ENCODE measurements around the gene FUNDC2. TPM values are rescaled to one million over a fixed set of nuclear protein-coding genes. Genes with fewer than 3 reads are reported as not detected.

Gene FUNDC2
- total and polyA plus RNA-seq, 2 of the 4 experiments (the other 2 are of a cell fraction) = 42.5 to 51.7 TPM

DNA sequence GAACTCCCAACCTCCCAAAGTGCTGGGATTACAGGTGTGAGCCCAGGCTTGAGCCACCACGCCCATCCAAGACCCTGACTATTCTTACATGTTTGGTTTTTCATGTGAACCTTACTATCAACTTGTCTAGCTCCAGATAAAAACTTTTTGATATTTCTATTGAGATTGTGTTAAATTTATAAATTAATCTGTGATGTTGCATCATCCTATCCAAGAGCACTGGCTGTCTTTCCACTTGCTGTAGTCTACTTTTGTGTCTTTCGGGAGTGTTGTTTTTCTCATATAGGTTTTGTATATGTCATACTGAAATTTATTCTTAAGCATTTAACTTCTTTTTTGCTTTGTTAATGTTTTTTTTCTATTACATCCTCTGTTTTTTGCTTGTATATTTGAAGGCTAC, 79.3 kb downstream of the FUNDC2 start:
- no peak overlapping the region for H2AK9ac ChIP-seq (replicated peaks; ENCODE audit: low read depth, low read length, poor library complexity)
- no peaks in the 10 kb centered on the region for H3K9me1 ChIP-seq (ENCODE audit: insufficient read depth, low read length)
- CTCF ChIA-PET = no interaction called here
- H3K9me3 ChIP-seq (ENCODE audit: control insufficient read depth, insufficient read depth, low read length) = no peaks in the 10 kb centered on the region
- dilution Hi-C loops (cut with HindIII; ENCODE audit: low sequenced_read_pairs, unreplicated experiment) (no loop called here), in situ Hi-C loops (cut with MboI; ENCODE audit: low sequenced_read_pairs) (no loop called here), intact Hi-C loops (cut with micrococcal nuclease) (no loop called here)
- H2BK120ac ChIP-seq (ENCODE audit: low read depth, low read length) = no peak overlapping the region
- no peak overlapping the region for H2BK5ac ChIP-seq (ENCODE audit: low read depth, low read length, poor library complexity, severe bottlenecking)
- no peaks in the 10 kb centered on the region for H3K79me1 ChIP-seq (ENCODE audit: low read depth in 1 of 2, low read length in 2 of 2)
- no peak overlapping the region for H3K9ac ChIP-seq (ENCODE audit: low read depth, low read length)
- ATAC-seq (ENCODE audit: low read depth) (no peak), DNase-seq (no peak)
- H3K4ac ChIP-seq (ENCODE audit: low read depth, low read length) = no peak overlapping the region
- H3K14ac ChIP-seq (replicated peaks; ENCODE audit: low read depth, low read length) = no peak overlapping the region
- WGBS, 2 experiments (ENCODE audit: extremely low coverage in 2 of 2, insufficient read length in 1 of 2) = no CpG with 5 or more reads among the region's 2 CpGs
- no peak overlapping the region for H4K91ac ChIP-seq (ENCODE audit: insufficient read depth, low read depth, low read length)
- H2AK5ac ChIP-seq (ENCODE audit: low read depth, low read length) = no peak overlapping the region
- H3K27ac ChIP-seq (ENCODE audit: insufficient read depth, low read length) = no peak overlapping the region
- no peaks in the 10 kb centered on the region for H3K4me1 ChIP-seq (ENCODE audit: control insufficient read depth, insufficient read depth, low read length)
- H4K20me1 ChIP-seq (ENCODE audit: insufficient read depth, low read length) = no peaks in the 10 kb centered on the region
- no peak overlapping the region for H2BK15ac ChIP-seq (ENCODE audit: low read depth, low read length)
- 0 out of 2 replicates have a peak, but pooled peaks cover 1% of the 10 kb centered on the region for H3K36me3 ChIP-seq (ENCODE audit: control insufficient read depth, insufficient read depth, low read length)
- H3K23ac ChIP-seq (ENCODE audit: low read depth, low read length) = no peak overlapping the region
- no peak overlapping the region for H3K4me3 ChIP-seq (ENCODE audit: insufficient read depth, low read depth, low read length)
- H3K27me3 ChIP-seq (ENCODE audit: control insufficient read depth, insufficient read depth, low read length) = no peaks in the 10 kb centered on the region
- H3K56ac ChIP-seq (ENCODE audit: extremely low read depth, insufficient read depth, low read length) = no peak overlapping the region
- H2BK20ac ChIP-seq (ENCODE audit: low read depth, low read length) = no peak overlapping the region
- no peak overlapping the region for H3K18ac ChIP-seq (ENCODE audit: low read depth, low read length)
- H4K5ac ChIP-seq (ENCODE audit: low read depth, low read length) = no peak overlapping the region
- H3K4me2 ChIP-seq (ENCODE audit: low read depth, low read length) = no peak overlapping the region
- no peak overlapping the region for H2AFZ ChIP-seq (replicated peaks; ENCODE audit: low read length, poor library complexity)
- POLR2A ChIA-PET (ENCODE audit: unreplicated experiment) = no interaction called here
- no peak overlapping the region for H4K8ac ChIP-seq (ENCODE audit: low read depth in 2 of 2, low read length in 2 of 2)
- peak; percentile 30; the same call in 1 of the 2 replicates for TF ChIP-seq CEBPB (IDR thresholded peaks at IDR 0.05; ENCODE audit: low read depth, low read length)
- no peak for TF ChIP-seq NFE2L2 (IDR thresholded peaks at IDR 0.05; ENCODE audit: low read depth, low read length)
- TF ChIP-seq, protein P1, sequence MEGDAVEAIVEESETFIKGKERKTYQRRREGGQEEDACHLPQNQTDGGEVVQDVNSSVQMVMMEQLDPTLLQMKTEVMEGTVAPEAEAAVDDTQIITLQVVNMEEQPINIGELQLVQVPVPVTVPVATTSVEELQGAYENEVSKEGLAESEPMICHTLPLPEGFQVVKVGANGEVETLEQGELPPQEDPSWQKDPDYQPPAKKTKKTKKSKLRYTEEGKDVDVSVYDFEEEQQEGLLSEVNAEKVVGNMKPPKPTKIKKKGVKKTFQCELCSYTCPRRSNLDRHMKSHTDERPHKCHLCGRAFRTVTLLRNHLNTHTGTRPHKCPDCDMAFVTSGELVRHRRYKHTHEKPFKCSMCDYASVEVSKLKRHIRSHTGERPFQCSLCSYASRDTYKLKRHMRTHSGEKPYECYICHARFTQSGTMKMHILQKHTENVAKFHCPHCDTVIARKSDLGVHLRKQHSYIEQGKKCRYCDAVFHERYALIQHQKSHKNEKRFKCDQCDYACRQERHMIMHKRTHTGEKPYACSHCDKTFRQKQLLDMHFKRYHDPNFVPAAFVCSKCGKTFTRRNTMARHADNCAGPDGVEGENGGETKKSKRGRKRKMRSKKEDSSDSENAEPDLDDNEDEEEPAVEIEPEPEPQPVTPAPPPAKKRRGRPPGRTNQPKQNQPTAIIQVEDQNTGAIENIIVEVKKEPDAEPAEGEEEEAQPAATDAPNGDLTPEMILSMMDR (conservative IDR thresholded peaks at IDR 0.05; ENCODE audit: low read depth, low read length) = no peak
- BruUV-seq (replicated peaks) = no TSS peak

All from IMR-90 (cell line).